ENCODE results near the gene DRAP1.

Gene DRAP1

GRCh38 chr11:65965986-65966762 lies 46.9 kb downstream of the DRAP1 start:
- DNase-seq = no peak

GRCh38 chr11:65967329-65967934 lies 48.2 kb downstream of the DRAP1 start:
- DNase-seq = no peak

DNA sequence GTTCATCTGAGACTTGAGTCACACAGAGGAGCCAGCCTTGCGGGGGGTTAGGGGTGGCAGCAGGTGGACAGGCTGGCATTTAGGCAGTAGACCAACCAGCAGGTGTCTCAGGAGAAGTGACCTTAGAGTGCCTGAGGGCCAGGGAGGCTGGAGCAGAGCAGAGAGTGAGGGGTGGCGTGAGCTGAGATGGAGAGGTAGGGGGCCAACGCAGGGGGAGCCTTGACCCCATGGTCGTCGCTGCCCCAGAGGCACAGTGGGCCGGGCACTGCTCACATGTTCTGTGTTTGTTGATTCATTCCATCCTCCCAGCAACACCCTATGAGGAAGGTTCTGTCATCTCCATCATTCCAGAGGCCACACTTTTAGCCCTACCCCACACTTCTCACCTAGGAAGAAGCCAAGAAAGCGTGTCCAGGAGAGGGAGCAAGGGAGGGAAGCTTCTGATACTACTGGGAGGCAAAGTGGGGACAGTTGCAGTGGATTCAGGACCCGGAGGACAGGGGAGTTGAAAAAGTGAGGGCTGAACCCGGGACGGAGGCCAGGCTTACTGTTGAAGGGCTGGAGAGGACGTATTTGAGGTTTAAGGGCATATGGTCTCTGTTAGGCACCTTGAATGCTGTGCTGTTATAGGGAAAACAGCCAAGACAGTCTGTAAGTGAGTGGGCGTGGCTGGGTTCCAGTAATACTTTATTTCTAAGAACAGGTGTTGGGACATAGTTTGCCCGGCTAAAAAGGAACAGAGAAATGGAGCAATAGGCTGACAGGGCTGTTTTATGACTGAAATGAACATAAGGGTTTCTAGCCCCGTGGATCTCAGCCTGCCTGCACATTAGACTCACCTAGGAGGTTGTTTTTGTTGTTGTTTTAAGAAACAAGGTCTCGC lies 49.6 kb downstream of the DRAP1 start:
- DNase-seq = no peak
